Parathyroid adenoma (tissue), 2 donors: Measurements from ENCODE around the gene C2CD3.

Experiments
- H2AFZ ChIP-seq: fragments of 300-600 bp; sonication (generic); one replicate; pipeline ENCODE4 v1.7.0; 2017; ENCODE audit warnings: antibody characterized with exemption, mild to moderate bottlenecking
- H3K27ac ChIP-seq: fragments of 300-600 bp; sonication (generic); one replicate; pipeline ENCODE4 v1.7.0; 2017
- H3K27me3 ChIP-seq: fragments of 300-600 bp; sonication (generic); one replicate; pipeline ENCODE4 v1.7.0; 2017; ENCODE audit warnings: low read length; ENCODE audit not compliant: control insufficient read depth, insufficient read depth
- H3K36me3 ChIP-seq: fragments of 300-600 bp; sonication (generic); one replicate; pipeline ENCODE4 v1.7.0; 2017; ENCODE audit warnings: low read length; ENCODE audit not compliant: control insufficient read depth, insufficient read depth
- H3K4me1 ChIP-seq: fragments of 300-600 bp; sonication (generic); one replicate; pipeline ENCODE4 v1.7.0; 2017; ENCODE audit warnings: control low read depth
- H3K4me2 ChIP-seq: fragments of 300-600 bp; sonication (generic); one replicate; pipeline ENCODE4 v1.7.0; 2017; ENCODE audit warnings: low read length
- H3K4me3 ChIP-seq: fragments of 300-600 bp; sonication (generic); one replicate; pipeline ENCODE4 v1.7.0; 2017; ENCODE audit warnings: low read depth, low read length
- H3K79me2 ChIP-seq: fragments of 300-600 bp; sonication (generic); one replicate; pipeline ENCODE4 v1.7.0; 2017; ENCODE audit warnings: control low read depth
- H3K9ac ChIP-seq: fragments of 300-600 bp; sonication (generic); one replicate; pipeline ENCODE4 v1.7.0; 2017; ENCODE audit warnings: mild to moderate bottlenecking
- H3K9me3 ChIP-seq: fragments of 300-600 bp; sonication (generic); one replicate; pipeline ENCODE4 v1.7.0; 2017; ENCODE audit warnings: low read length; ENCODE audit not compliant: control insufficient read depth
- TF ChIP-seq, protein P1 (sequence below): fragments of 300-600 bp; sonication (generic); IDR thresholded peaks from one replicate; pipeline ENCODE4 v1.7.0; 2017; ENCODE audit warnings: antibody characterized with exemption, mild to moderate bottlenecking
- donor health status: primary hyperparathyroidism.

Gene C2CD3

DNA sequence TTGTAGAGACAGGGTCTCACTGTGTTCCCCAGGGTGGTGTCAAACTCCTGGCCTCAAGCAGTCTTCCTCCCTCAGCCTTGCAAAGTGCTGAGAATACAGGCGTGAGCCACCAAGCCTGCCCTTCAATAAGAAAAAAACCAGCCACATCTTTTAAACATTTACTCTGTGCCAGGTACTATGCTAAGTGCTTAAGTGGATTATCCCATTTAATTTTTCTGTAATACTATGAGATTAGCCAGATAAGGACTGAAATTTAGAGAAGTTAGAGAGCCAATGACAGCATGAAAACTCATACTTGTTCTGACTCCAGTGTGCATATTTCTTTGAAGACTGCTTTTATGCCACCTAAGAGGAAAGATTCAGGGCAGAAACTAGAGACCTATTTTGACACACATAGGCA is 35.9 kb upstream of the C2CD3 start:
- no peak overlapping the region for H3K4me3 ChIP-seq
- no peak overlapping the region for H3K9ac ChIP-seq
- no peaks in the 10 kb centered on the region for H3K4me1 ChIP-seq
- H3K36me3 ChIP-seq, result no peaks in the 10 kb centered on the region
- no peak overlapping the region for H2AFZ ChIP-seq
- H3K9me3 ChIP-seq, result no peaks in the 10 kb centered on the region
- no peak overlapping the region for H3K27ac ChIP-seq
- no peaks in the 10 kb centered on the region for H3K27me3 ChIP-seq
- H3K79me2 ChIP-seq, result no peaks in the 10 kb centered on the region
- TF ChIP-seq, protein P1, sequence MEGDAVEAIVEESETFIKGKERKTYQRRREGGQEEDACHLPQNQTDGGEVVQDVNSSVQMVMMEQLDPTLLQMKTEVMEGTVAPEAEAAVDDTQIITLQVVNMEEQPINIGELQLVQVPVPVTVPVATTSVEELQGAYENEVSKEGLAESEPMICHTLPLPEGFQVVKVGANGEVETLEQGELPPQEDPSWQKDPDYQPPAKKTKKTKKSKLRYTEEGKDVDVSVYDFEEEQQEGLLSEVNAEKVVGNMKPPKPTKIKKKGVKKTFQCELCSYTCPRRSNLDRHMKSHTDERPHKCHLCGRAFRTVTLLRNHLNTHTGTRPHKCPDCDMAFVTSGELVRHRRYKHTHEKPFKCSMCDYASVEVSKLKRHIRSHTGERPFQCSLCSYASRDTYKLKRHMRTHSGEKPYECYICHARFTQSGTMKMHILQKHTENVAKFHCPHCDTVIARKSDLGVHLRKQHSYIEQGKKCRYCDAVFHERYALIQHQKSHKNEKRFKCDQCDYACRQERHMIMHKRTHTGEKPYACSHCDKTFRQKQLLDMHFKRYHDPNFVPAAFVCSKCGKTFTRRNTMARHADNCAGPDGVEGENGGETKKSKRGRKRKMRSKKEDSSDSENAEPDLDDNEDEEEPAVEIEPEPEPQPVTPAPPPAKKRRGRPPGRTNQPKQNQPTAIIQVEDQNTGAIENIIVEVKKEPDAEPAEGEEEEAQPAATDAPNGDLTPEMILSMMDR, result no peak
- no peak overlapping the region for H3K4me2 ChIP-seq

DNA sequence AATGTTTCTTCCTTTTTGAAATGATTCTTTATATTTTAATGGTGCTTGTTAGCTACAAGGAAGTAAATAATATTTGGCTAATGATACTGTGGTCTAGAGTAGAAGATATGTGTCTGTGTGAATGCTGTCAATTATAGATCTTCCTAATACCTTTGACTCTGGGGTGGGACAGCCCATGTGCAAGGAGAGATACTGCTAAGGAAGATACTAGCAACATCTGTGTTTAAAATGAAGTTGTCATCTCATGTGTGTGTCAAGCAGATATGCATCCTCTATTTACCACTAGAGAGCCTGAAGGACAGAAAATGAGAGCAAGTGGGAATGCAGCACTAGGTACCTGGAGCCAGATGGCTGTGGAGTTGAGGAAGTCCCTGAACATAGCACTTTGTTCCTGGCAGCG is 34.4 kb upstream of the C2CD3 start:
- H3K79me2 ChIP-seq, result no peaks in the 10 kb centered on the region
- TF ChIP-seq, protein P1, result no peak
- H3K4me2 ChIP-seq, result no peak overlapping the region
- no peaks in the 10 kb centered on the region for H3K27me3 ChIP-seq
- no peaks in the 10 kb centered on the region for H3K4me1 ChIP-seq
- H3K9ac ChIP-seq, result no peak overlapping the region
- H3K4me3 ChIP-seq, result no peak overlapping the region
- H3K27ac ChIP-seq, result no peak overlapping the region
- H3K36me3 ChIP-seq, result no peaks in the 10 kb centered on the region
- no peaks in the 10 kb centered on the region for H3K9me3 ChIP-seq
- no peak overlapping the region for H2AFZ ChIP-seq

DNA sequence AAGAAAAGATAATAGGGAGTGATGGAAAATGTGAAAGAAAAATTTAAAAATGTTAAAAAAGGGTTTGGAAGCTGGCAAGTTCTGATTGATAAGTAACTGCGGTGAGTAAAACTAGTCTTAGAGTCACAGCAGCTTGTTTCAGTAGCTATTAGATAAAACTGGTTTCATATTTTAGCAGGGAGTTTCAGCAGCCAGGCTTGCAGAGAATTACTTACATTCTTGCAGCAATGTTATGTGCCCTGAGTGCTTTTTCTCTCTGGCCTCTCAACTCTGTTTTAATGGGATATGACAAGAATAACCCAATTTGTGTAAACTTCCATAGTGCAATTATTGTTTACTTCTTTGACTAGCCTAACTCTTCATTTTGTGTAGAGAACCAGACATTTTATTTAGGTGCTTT is 33.9 kb upstream of the C2CD3 start:
- Histone ChIP-seq H3K9me3 (no peaks in the 10 kb centered on the region), H3K36me3 (no peaks in the 10 kb centered on the region), H2AFZ (no peak overlapping the region), H3K4me2 (no peak overlapping the region), H3K27ac (no peak overlapping the region), H3K4me1 (no peaks in the 10 kb centered on the region), H3K9ac (no peak overlapping the region), H3K4me3 (no peak overlapping the region), H3K79me2 (no peaks in the 10 kb centered on the region), H3K27me3 (no peaks in the 10 kb centered on the region)
- TF ChIP-seq, protein P1, result no peak

DNA sequence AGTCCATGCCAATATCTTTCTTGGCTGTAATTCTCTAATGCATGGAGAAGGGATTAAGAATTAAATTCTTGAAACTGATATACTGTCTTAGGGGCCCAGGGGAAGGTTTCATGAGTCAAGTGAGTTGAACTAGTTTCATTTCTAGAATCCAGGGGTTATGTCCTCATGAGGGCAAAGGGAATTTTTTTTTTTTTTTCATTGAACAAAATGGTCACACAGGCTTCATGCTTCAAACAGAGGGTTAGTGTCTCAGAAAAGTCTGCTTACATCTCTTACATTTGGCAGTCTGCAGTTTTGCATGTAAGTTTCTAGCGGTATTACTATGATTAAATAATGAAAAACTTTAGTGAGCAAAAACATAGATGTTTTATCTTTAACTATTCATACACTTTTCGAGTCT is 33.2 kb upstream of the C2CD3 start:
- Histone ChIP-seq H3K79me2 (no peaks in the 10 kb centered on the region), H3K36me3 (no peaks in the 10 kb centered on the region), H3K9me3 (no peaks in the 10 kb centered on the region)

More for the DNA sequence above, 33.2 kb upstream of the C2CD3 start:
- no peak overlapping the region for H2AFZ ChIP-seq
- TF ChIP-seq, protein P1, result no peak
- no peaks in the 10 kb centered on the region for H3K27me3 ChIP-seq
- H3K4me3 ChIP-seq, result no peak overlapping the region
- no peak overlapping the region for H3K9ac ChIP-seq
- no peaks in the 10 kb centered on the region for H3K4me1 ChIP-seq
- no peak overlapping the region for H3K4me2 ChIP-seq
- no peak overlapping the region for H3K27ac ChIP-seq
